Esophagus squamous epithelium (tissue), 4 donors: ENCODE measurements around the gene CD163L1.

Experiments
- POLR2A ChIP-seq, 4 donors: fragments of 450-650 bp; IDR thresholded peaks; one replicate each; pipeline ENCODE4 v1.6.1; 2017; ENCODE audit warnings: antibody characterized with exemption in 4 of 4, mild to moderate bottlenecking in 4 of 4, moderate library complexity in 3 of 4
- TF ChIP-seq, protein P1 (sequence below), 6 experiments: fragments of 450-650 bp in 4 of 6; fragments of 200-600 bp in 2 of 6; sonication (generic) in 2 of 6; IDR thresholded peaks; one replicate each; pipeline ENCODE4 v1.5.1; 2016 to 2019; ENCODE audit warnings: antibody characterized with exemption in 6 of 6, mild to moderate bottlenecking in 4 of 6, moderate library complexity in 4 of 6

DNA sequence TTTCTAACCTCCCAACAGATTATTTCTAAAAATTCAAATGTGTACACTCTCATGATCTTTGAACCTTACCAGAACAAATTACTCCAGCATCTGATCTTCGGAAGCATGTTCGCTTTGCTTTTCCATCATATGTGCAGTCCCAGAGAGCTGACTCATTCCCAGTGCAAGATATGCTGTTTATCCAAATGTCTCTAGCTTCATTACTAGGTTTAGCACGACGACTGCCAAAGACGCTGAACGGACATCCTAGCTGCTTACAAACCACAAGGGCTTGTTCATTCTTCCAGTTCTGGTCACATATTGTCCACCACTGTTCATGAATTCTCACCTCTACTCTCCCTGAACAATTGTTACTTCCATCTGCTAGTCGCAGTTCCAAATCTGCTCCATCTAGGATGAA lies 40.5 kb downstream of the CD163L1 start:
- TF ChIP-seq, protein P1, sequence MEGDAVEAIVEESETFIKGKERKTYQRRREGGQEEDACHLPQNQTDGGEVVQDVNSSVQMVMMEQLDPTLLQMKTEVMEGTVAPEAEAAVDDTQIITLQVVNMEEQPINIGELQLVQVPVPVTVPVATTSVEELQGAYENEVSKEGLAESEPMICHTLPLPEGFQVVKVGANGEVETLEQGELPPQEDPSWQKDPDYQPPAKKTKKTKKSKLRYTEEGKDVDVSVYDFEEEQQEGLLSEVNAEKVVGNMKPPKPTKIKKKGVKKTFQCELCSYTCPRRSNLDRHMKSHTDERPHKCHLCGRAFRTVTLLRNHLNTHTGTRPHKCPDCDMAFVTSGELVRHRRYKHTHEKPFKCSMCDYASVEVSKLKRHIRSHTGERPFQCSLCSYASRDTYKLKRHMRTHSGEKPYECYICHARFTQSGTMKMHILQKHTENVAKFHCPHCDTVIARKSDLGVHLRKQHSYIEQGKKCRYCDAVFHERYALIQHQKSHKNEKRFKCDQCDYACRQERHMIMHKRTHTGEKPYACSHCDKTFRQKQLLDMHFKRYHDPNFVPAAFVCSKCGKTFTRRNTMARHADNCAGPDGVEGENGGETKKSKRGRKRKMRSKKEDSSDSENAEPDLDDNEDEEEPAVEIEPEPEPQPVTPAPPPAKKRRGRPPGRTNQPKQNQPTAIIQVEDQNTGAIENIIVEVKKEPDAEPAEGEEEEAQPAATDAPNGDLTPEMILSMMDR (IDR thresholded peaks at IDR 0.05): no peak
- no peak for TF ChIP-seq POLR2A (IDR thresholded peaks at IDR 0.05)
